Keratinocyte (primary cell): ENCODE data around the gene CCNYL1.

Experiments used
- CTCF ChIP-seq, 3 experiments: IDR thresholded peaks in 1 of 3; conservative IDR thresholded peaks in 1 of 3; optimal IDR thresholded peaks in 1 of 3; 2 replicates in 2 of 3; 3 replicates in 1 of 3; pipeline versions ENCODE3 to v1.5.1; 2011; ENCODE audit warnings: low read length in 3 of 3, mild to moderate bottlenecking in 3 of 3, moderate library complexity in 2 of 3, control low read depth in 1 of 3, inconsistent platforms in 1 of 3; ENCODE audit not compliant: insufficient read depth in 2 of 3; ENCODE audit errors: extremely low read depth in 1 of 3
- EZH2 ChIP-seq: IDR thresholded peaks from one replicate; pipeline ENCODE4 v1.6.1; 2012; ENCODE audit warnings: inconsistent platforms, mild to moderate bottlenecking, low read length, moderate library complexity

GRCh38 chr2:207771421-207771820 is 60.0 kb downstream of the CCNYL1 start:
- TF ChIP-seq CTCF (optimal IDR thresholded peaks at IDR 0.05 in 1 of 3, IDR thresholded peaks at IDR 0.05 in 1 of 3, conservative IDR thresholded peaks at IDR 0.05 in 1 of 3; ENCODE audit: extremely low read depth in 1 of 3, insufficient read depth in 2 of 3, low read length in 3 of 3) (no peak), EZH2 (no peak)
